Activated naive CD4-positive, alpha-beta T cell treated with anti-CD3 and anti-CD28 coated beads, Interleukin-2, amount 50 U/mL, for 72 hours (primary cell): Measurements from ENCODE around the gene TTLL7. TPM values are rescaled to one million over a fixed set of nuclear protein-coding genes. Genes with fewer than 3 reads are reported as not detected.
A peak's percentile ranks its signal among the peaks of the same experiment; 100 is the strongest.
"Not testable (repeated sequence)": the region's sequence is repeated elsewhere in the genome, so short reads cannot be mapped to it uniquely, and the experiment has no call there.

ENCODE experiments used
- ATAC-seq, 2 donors: fragments of 150-1000 bp; cut with Tn5 transposase; 2 replicates each; pipeline ENCODE4 v1.10.0; 2021; ENCODE audit warnings: mild to moderate bottlenecking in 2 of 2, moderate library complexity in 2 of 2
- DNase-seq, 2 donors: peaks; one replicate each; pipeline ENCODE4 v3.0.0; 2021 to 2022; ENCODE audit warnings: low spot score in 2 of 2
- H3K27ac Mint-ChIP-seq, 2 donors: one replicate each; pipeline ENCODE4 v1.8.0; 2022; ENCODE audit warnings: mild to moderate bottlenecking in 2 of 2, mixed read lengths in 2 of 2
- H3K36me3 Mint-ChIP-seq, 2 donors: one replicate each; pipeline ENCODE4 v1.8.0; 2022; ENCODE audit warnings: mixed read lengths in 2 of 2
- H3K9me3 Mint-ChIP-seq, 2 donors: one replicate each; pipeline ENCODE4 v1.8.0; 2022; ENCODE audit warnings: mixed read lengths in 2 of 2
- total RNA-seq, 2 donors: library from RNA; stranded (reverse); gene quantifications; one replicate each; pipeline ENCODE4 v1.2.3, GENCODE V29; 2022

The TTLL7 gene
- total RNA-seq, 2 donors from 2014 or later: 1.5 to 2.3 TPM

- no peak overlapping the region for H3K27ac Mint-ChIP-seq
- no peak for ATAC-seq
- H3K9me3 Mint-ChIP-seq: no peaks in the 10 kb centered on the region
- peaks cover 0 to 6% of the 10 kb centered on the region in 2 donors for H3K36me3 Mint-ChIP-seq
- DNase-seq: no peak
Measured at GRCh38 chr1:84000196-84000885, 1.4 kb upstream of the TTLL7 start.

GRCh38 chr1:83999316-83999819 is 436 bp upstream of the TTLL7 start:
- ATAC-seq: peak; percentile 88 to 89
- Mint-ChIP-seq H3K27ac (peak overlapping the region in 1 of 2 donors; percentile 68), H3K9me3 (no peaks in the 10 kb centered on the region), H3K36me3 (peaks cover 0 to 6% of the 10 kb centered on the region in 2 donors)
- DNase-seq: no peak

- Mint-ChIP-seq H3K9me3 (no peaks in the 10 kb centered on the region), H3K27ac (no peak overlapping the region), H3K36me3 (peaks cover 0 to 6% of the 10 kb centered on the region in 2 donors)
- DNase-seq (no peak), ATAC-seq (no peak)
Measured at GRCh38 chr1:83998205-83998497, 781 bp downstream of the TTLL7 start.

DNA sequence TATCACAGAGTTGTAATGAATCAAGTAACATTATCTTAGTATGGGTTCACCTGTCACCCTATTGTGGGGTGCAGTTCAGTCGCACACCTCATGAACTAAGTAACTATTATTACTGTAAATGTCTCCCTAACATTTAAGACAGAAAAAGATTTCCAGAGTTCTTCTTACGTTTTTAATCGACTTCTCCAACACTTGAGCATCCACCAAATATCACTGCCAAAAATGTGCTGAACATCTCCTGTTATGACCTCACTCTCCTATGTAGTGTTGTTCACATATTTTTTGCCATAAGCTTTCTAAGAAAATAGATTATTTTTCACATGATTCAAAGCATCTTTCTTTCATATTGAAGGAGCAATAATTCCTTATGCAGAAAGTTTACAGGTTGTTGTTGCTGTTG is 1.3 kb downstream of the TTLL7 start:
- Mint-ChIP-seq H3K27ac (no peak overlapping the region), H3K36me3 (peaks cover 0 to 6% of the 10 kb centered on the region in 2 donors), H3K9me3 (no peaks in the 10 kb centered on the region)
- ATAC-seq: no peak
- DNase-seq: no peak

- Mint-ChIP-seq H3K36me3 (peaks cover 0 to 6% of the 10 kb centered on the region in 2 donors), H3K9me3 (no peaks in the 10 kb centered on the region), H3K27ac (no peak overlapping the region)
- DNase-seq: no peak
- no peak for ATAC-seq
Measured at GRCh38 chr1:83996621-83997020, 2.3 kb downstream of the TTLL7 start.

- H3K27ac Mint-ChIP-seq: no peak overlapping the region
Measured at GRCh38 chr1:83996191-83996590, 2.7 kb downstream of the TTLL7 start.

DNA sequence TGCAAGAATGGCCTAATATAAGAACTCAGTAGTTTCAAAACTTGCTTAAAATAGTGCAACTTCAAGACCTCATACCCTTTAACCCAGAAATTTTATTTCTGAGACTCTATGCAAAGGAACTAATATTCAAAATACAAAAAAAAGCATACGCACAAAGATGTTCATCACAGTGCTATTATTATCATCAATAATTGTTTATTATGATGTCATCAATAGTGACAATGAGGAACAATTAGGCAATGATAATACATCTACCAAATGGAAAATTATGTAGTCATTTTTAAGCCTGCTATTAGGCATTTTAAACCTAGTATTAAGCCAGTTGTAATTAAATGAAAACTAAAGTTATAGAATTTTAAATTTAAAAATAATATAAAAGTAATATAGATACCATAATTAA is 3.3 kb downstream of the TTLL7 start:
- H3K27ac Mint-ChIP-seq: no peak overlapping the region
- no peak for ATAC-seq
- no peak for DNase-seq
- H3K9me3 Mint-ChIP-seq: no peaks in the 10 kb centered on the region
- peaks cover 0 to 6% of the 10 kb centered on the region in 2 donors for H3K36me3 Mint-ChIP-seq

More at GRCh38 chr1:83996191-83996590, 2.7 kb downstream of the TTLL7 start:
- peaks cover 0 to 6% of the 10 kb centered on the region in 2 donors for H3K36me3 Mint-ChIP-seq
- ATAC-seq (no peak), DNase-seq (no peak)
- no peaks in the 10 kb centered on the region for H3K9me3 Mint-ChIP-seq

GRCh38 chr1:83994111-83994510 is 4.8 kb downstream of the TTLL7 start:
- ATAC-seq: no peak
- H3K9me3 Mint-ChIP-seq: no peaks in the 10 kb centered on the region
- no peaks in the 10 kb centered on the region for H3K36me3 Mint-ChIP-seq
- no peak overlapping the region for H3K27ac Mint-ChIP-seq
- no peak for DNase-seq

DNA sequence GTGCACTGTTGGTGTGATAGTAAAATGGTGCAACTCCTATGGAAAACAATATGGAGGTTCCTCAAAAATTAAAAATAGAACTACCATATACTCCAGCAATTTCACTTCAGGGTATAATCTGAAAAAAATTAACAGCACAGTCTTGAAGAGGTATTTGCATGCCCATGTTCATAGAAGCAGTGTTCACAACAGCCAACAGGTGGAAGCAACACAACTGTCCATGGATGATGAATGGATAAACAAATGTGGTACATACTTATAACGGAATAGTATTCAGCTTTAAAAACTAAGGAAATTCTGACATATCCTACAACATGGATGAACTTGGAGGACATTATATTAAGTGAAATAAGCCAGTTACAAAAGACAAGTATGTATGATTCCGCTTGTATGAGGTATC is 8.2 kb downstream of the TTLL7 start:
- no peak for DNase-seq
- no peaks in the 10 kb centered on the region for H3K36me3 Mint-ChIP-seq
- no peak overlapping the region for H3K27ac Mint-ChIP-seq
- ATAC-seq: no peak
- peaks cover 0 to 11% of the 10 kb centered on the region in 2 donors for H3K9me3 Mint-ChIP-seq

- H3K27ac Mint-ChIP-seq: no peak overlapping the region
- DNase-seq (no peak), ATAC-seq (no peak)
- H3K36me3 Mint-ChIP-seq: no peaks in the 10 kb centered on the region
- H3K9me3 Mint-ChIP-seq: peaks cover 0 to 12% of the 10 kb centered on the region in 2 donors
Measured at GRCh38 chr1:83985048-83985447, 13.9 kb downstream of the TTLL7 start.

DNA sequence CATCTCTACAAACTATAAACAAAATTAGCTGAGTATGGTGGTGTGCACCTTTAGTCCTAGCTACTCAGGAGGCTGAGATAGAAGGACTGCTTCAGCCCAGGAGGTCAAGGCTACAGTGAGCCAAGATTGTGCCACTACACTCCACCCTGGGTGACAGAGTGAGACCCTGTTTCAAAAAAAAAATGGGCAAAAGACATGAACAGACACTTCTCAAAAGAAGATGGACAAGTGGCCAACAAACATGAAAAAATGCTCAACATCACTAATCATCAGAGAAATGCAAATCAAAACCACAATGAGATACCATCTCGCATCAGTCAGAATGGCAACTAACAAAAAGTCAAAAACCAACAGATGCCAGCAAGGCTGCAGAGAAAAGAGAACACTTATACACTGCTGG is 15.0 kb downstream of the TTLL7 start:
- H3K9me3 Mint-ChIP-seq: peaks cover 0 to 12% of the 10 kb centered on the region in 2 donors
- H3K36me3 Mint-ChIP-seq, ATAC-seq, H3K27ac Mint-ChIP-seq, DNase-seq: not testable (repeated sequence)

DNA sequence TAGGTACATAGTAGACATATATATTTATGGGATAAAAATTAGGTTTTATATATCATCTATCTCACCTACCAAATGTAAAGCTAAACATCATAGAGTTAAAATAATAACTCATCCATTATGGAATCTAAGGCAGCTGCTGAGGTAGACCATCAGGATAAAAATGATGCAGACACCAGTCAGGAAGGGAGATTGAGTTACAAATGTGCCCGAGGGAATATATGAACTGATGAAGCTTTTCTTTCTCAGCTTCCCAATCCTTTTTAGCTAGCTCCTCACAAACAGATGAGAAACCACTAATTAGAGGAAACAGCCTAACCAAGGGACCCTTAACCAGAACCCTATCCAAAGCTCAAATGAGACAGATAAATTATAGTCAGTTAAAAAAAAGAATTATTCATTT is 20.9 kb downstream of the TTLL7 start:
- H3K36me3 Mint-ChIP-seq: no peaks in the 10 kb centered on the region
- DNase-seq: no peak
- no peak overlapping the region for H3K27ac Mint-ChIP-seq
- no peak for ATAC-seq
- no peaks in the 10 kb centered on the region for H3K9me3 Mint-ChIP-seq

DNA sequence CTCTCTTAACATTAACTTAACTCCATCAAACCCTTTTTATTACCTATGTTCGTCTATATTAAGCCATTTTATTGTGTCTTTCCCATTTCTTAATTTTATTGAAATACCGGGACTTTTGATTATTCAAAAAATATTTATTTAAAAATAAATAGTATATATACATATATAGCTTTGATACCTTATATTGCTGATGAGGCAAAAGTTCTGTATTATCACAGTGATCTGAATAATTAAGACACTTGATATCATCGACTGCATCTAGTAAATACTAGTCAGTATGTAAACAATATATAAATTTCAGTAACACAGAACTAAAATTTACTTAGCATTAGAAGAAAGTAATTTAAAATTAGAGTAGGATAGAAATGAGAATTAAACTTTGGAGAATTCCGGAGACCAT is 22.0 kb downstream of the TTLL7 start:
- Mint-ChIP-seq H3K9me3 (no peaks in the 10 kb centered on the region), H3K27ac (no peak overlapping the region), H3K36me3 (no peaks in the 10 kb centered on the region)
- no peak for ATAC-seq
- no peak for DNase-seq

DNA sequence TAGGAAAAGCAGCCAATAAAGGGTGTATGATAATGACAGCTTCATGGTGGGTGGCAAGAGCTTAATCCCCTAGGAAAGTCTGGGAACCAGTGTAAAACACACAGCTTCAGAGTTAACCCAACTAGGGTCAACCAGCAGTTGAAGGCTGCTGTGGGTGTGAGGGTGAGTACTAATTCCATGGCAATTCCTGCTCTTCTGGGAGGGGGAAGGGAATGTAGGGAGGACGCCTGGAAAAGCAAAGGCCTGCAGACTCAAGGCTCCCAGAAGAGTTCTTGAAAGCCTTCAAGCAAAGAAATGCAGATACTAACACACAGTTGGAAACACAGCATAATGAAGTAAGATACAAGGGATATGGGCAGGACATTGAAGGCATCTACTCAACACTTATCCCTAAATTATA is 28.1 kb downstream of the TTLL7 start:
- no peaks in the 10 kb centered on the region for H3K36me3 Mint-ChIP-seq
- no peaks in the 10 kb centered on the region for H3K9me3 Mint-ChIP-seq
- H3K27ac Mint-ChIP-seq: no peak overlapping the region
- DNase-seq: no peak
- ATAC-seq: no peak

DNA sequence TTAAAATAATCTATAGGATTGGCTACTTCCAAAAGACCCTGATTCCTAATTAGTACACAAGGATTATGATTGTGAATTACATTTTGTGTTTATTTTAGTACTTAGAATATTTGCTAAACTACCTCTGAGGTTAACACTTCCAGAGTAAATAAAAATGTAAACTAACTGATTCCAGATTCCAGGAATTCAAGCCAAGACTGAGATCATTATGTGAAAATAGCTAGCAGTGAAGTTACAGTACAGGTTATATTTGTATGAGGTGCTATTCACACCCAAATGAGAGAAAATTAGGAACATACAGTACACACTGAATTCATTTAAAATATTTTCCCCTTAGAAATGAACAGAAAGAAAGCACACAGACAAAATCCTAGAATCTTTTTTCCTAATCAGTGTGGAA is 28.8 kb downstream of the TTLL7 start:
- no peaks in the 10 kb centered on the region for H3K9me3 Mint-ChIP-seq
- H3K27ac Mint-ChIP-seq: no peak overlapping the region
- DNase-seq (no peak), ATAC-seq (no peak)
- no peaks in the 10 kb centered on the region for H3K36me3 Mint-ChIP-seq

GRCh38 chr1:83967336-83967735 is 31.6 kb downstream of the TTLL7 start:
- ATAC-seq: no peak
- Mint-ChIP-seq H3K27ac (no peak overlapping the region), H3K9me3 (no peaks in the 10 kb centered on the region), H3K36me3 (no peaks in the 10 kb centered on the region)
- DNase-seq: no peak

- H3K27ac Mint-ChIP-seq: no peak overlapping the region
- no peaks in the 10 kb centered on the region for H3K36me3 Mint-ChIP-seq
- no peak for DNase-seq
- H3K9me3 Mint-ChIP-seq: no peaks in the 10 kb centered on the region
- no peak for ATAC-seq
Measured at GRCh38 chr1:83964153-83964552, 34.8 kb downstream of the TTLL7 start.

GRCh38 chr1:83961571-83962295 is 37.2 kb downstream of the TTLL7 start:
- ATAC-seq (no peak), DNase-seq (no peak)
- Mint-ChIP-seq H3K9me3 (no peaks in the 10 kb centered on the region), H3K36me3 (no peaks in the 10 kb centered on the region), H3K27ac (no peak overlapping the region)
